GM23338 (cell line): Measurements from ENCODE around the gene GSAP.

Experiments used
- CREB1 ChIP-seq: fragments of 250-450 bp; sonication (Bioruptor Pico); IDR thresholded peaks from 2 replicates; pipeline ENCODE4 v1.5.0; 2020; ENCODE audit warnings: low read depth, mild to moderate bottlenecking, moderate library complexity
- CTCF ChIP-seq, 2 experiments: fragments of 200-600 bp in 1 of 2; sonication (generic) in 1 of 2; conservative IDR thresholded peaks; 2 replicates each; pipeline versions ENCODE4 v1.5.1 to v1.6.1; 2016 to 2017; ENCODE audit warnings: antibody characterized with exemption in 2 of 2, low read depth in 2 of 2, mild to moderate bottlenecking in 2 of 2, moderate library complexity in 1 of 2
- ETS1 ChIP-seq: IDR thresholded peaks from 2 replicates; pipeline ENCODE4 v1.6.1; 2016; ENCODE audit warnings: antibody characterized with exemption
- EZH2 ChIP-seq: fragments of 200-600 bp; sonication (generic); IDR thresholded peaks from one replicate; pipeline ENCODE4 v1.8.0; 2017; ENCODE audit warnings: antibody characterized with exemption, mild to moderate bottlenecking, low read depth; ENCODE audit not compliant: unreplicated experiment
- EZH2phosphoT487 ChIP-seq: fragments of 200-600 bp; sonication (generic); IDR thresholded peaks from one replicate; pipeline ENCODE4 v1.8.1; 2018; ENCODE audit warnings: antibody characterized with exemption; ENCODE audit not compliant: unreplicated experiment
- JUNB ChIP-seq: IDR thresholded peaks from one replicate; pipeline ENCODE4 v1.6.1; 2016; ENCODE audit warnings: antibody characterized with exemption; ENCODE audit not compliant: unreplicated experiment
- NANOG ChIP-seq: IDR thresholded peaks from 2 replicates; pipeline ENCODE4 v1.6.1; 2016; ENCODE audit warnings: antibody characterized with exemption, borderline replicate concordance
- POLR2AphosphoS5 ChIP-seq: IDR thresholded peaks from 2 replicates; pipeline ENCODE4 v1.6.1; 2016; ENCODE audit warnings: antibody characterized with exemption, low read depth
- REST ChIP-seq: IDR thresholded peaks from one replicate; pipeline ENCODE4 v1.6.1; 2018; ENCODE audit warnings: antibody characterized with exemption; ENCODE audit not compliant: unreplicated experiment
- STAT1 ChIP-seq: IDR thresholded peaks from one replicate; pipeline ENCODE4 v1.6.1; 2016; ENCODE audit warnings: antibody characterized with exemption; ENCODE audit not compliant: unreplicated experiment
- ZNF114 ChIP-seq: fragments of 250-450 bp; sonication (Bioruptor Pico); IDR thresholded peaks from 2 replicates; pipeline ENCODE4 v1.5.0; 2020; ENCODE audit warnings: mild to moderate bottlenecking, moderate library complexity

GRCh38 chr7:77465256-77465655 lies 49.1 kb upstream of the GSAP start:
- TF ChIP-seq CTCF (conservative IDR thresholded peaks at IDR 0.05; ENCODE audit: low read depth in 2 of 2) (no peak), EZH2 (no peak), NANOG (no peak), CREB1 (CRISPR knock-in tag) (no peak), REST (no peak), EZH2phosphoT487 (no peak), STAT1 (no peak), POLR2AphosphoS5 (no peak), JUNB (no peak), ETS1 (no peak), ZNF114 (CRISPR knock-in tag) (no peak)
